HepG2 (cell line): Measurements from ENCODE around the gene OGFR. TPM values are rescaled to one million over a fixed set of nuclear protein-coding genes. Genes with fewer than 3 reads are reported as not detected.
A peak's percentile ranks its signal among the peaks of the same experiment; 100 is the strongest.

Experiments
- ARID3A ChIP-seq: IDR thresholded peaks from 2 replicates; pipeline ENCODE4 v1.6.1; 2012; ENCODE audit warnings: low read depth, low read length, improper control_type of control experiment
- CENPBD1 ChIP-seq: sonication (generic); formaldehyde crosslinking; IDR thresholded peaks from 2 replicates; pipeline ENCODE4 v1.8.0; 2022; ENCODE audit warnings: missing genetic modification reagents, low read depth, mild to moderate bottlenecking, borderline replicate concordance
- EHMT2 ChIP-seq: fragments of 200-600 bp; sonication (generic); IDR thresholded peaks from 2 replicates; pipeline ENCODE4 v1.7.0; 2017; ENCODE audit warnings: antibody characterized with exemption, low read depth, low read length, borderline replicate concordance
- ERF ChIP-seq: IDR thresholded peaks from 2 replicates; pipeline ENCODE4 v1.6.1; 2018; ENCODE audit warnings: missing biosample characterization, missing genetic modification reagents
- HDAC6 ChIP-seq: fragments of 200-600 bp; sonication (generic); IDR thresholded peaks from 2 replicates; pipeline ENCODE4 v1.7.0; 2017; ENCODE audit warnings: mild to moderate bottlenecking, antibody characterized with exemption, low read length, low read depth
- HIC2 ChIP-seq: sonication (generic); formaldehyde crosslinking; IDR thresholded peaks from 2 replicates; pipeline ENCODE4 v1.9.0; 2022; ENCODE audit warnings: low read depth, missing genetic modification reagents
- KDM3A ChIP-seq: IDR thresholded peaks from 2 replicates; pipeline ENCODE4 v1.6.1; 2018; ENCODE audit warnings: low read depth, missing compliant biosample characterization
- MEIS2 ChIP-seq: sonication (generic); formaldehyde crosslinking; IDR thresholded peaks from 2 replicates; pipeline ENCODE4 v1.9.0; 2021; ENCODE audit warnings: mild to moderate bottlenecking, missing genetic modification reagents
- NFE2L1 ChIP-seq: sonication (generic); formaldehyde crosslinking; IDR thresholded peaks from 2 replicates; pipeline ENCODE4 v1.4.0; 2020; ENCODE audit warnings: missing genetic modification reagents, mild to moderate bottlenecking, borderline replicate concordance
- RARG ChIP-seq: sonication (generic); formaldehyde crosslinking; IDR thresholded peaks from 2 replicates; pipeline ENCODE4 v1.4.0; 2020; ENCODE audit warnings: low read depth, mild to moderate bottlenecking, missing genetic modification reagents
- RXRB ChIP-seq: IDR thresholded peaks from 2 replicates; pipeline ENCODE4 v1.6.1; 2016; ENCODE audit warnings: borderline replicate concordance, missing genetic modification reagents, missing compliant biosample characterization
- SRY ChIP-seq: sonication (generic); formaldehyde crosslinking; IDR thresholded peaks from 2 replicates; pipeline ENCODE4 v1.8.0; 2022; ENCODE audit warnings: mild to moderate bottlenecking, missing genetic modification reagents
- TBX3 ChIP-seq: fragments of 450-650 bp; IDR thresholded peaks from 2 replicates; pipeline ENCODE4 v1.6.1; 2017; ENCODE audit warnings: antibody characterized with exemption, mild to moderate bottlenecking, inconsistent platforms, borderline replicate concordance
- TCF7 ChIP-seq: sonication (generic); IDR thresholded peaks from 2 replicates; pipeline ENCODE4 v1.6.1; 2016; ENCODE audit warnings: antibody characterized with exemption, low read depth
- THRA ChIP-seq: sonication (generic); formaldehyde crosslinking; IDR thresholded peaks from 2 replicates; pipeline ENCODE4 v1.4.0; 2020; ENCODE audit warnings: missing genetic modification reagents, borderline replicate concordance
- THYN1 ChIP-seq: sonication (generic); formaldehyde crosslinking; IDR thresholded peaks from 2 replicates; pipeline ENCODE4 v1.8.1; 2023; ENCODE audit warnings: low read depth, mild to moderate bottlenecking, moderate library complexity, missing genetic modification reagents, borderline replicate concordance
- TSC22D2 ChIP-seq: sonication (generic); formaldehyde crosslinking; IDR thresholded peaks from 2 replicates; pipeline ENCODE4 v1.5.1; 2020; ENCODE audit warnings: missing genetic modification reagents, mild to moderate bottlenecking, borderline replicate concordance
- ZFP1 ChIP-seq: IDR thresholded peaks from 2 replicates; pipeline ENCODE4 v1.6.1; 2016
- ZFY ChIP-seq: sonication (generic); formaldehyde crosslinking; IDR thresholded peaks from 2 replicates; pipeline ENCODE4 v1.4.0; 2020; ENCODE audit warnings: missing genetic modification reagents
- ZKSCAN8 ChIP-seq: IDR thresholded peaks from 2 replicates; pipeline ENCODE4 v1.6.1; 2016; ENCODE audit warnings: borderline replicate concordance, missing genetic modification reagents, missing compliant biosample characterization
- ZNF180 ChIP-seq: sonication (generic); formaldehyde crosslinking; IDR thresholded peaks from 2 replicates; pipeline ENCODE4 v1.4.0; 2020; ENCODE audit warnings: low read depth, missing genetic modification reagents, borderline replicate concordance
- ZNF225 ChIP-seq: sonication (generic); formaldehyde crosslinking; IDR thresholded peaks from 2 replicates; pipeline ENCODE4 v1.4.0; 2020; ENCODE audit warnings: mild to moderate bottlenecking, missing genetic modification reagents
- ZNF317 ChIP-seq: sonication (generic); formaldehyde crosslinking; IDR thresholded peaks from 2 replicates; pipeline ENCODE4 v1.5.0; 2020; ENCODE audit warnings: mild to moderate bottlenecking, missing genetic modification reagents
- ZNF569 ChIP-seq: sonication (generic); formaldehyde crosslinking; IDR thresholded peaks from 2 replicates; pipeline ENCODE4 v1.5.0; 2020; ENCODE audit warnings: mild to moderate bottlenecking, missing genetic modification reagents, moderate library complexity, borderline replicate concordance
- ZNF605 ChIP-seq: sonication (generic); formaldehyde crosslinking; IDR thresholded peaks from 2 replicates; pipeline ENCODE4 v1.8.0; 2022; ENCODE audit warnings: mild to moderate bottlenecking, missing genetic modification reagents
- ZNF619 ChIP-seq: sonication (generic); formaldehyde crosslinking; IDR thresholded peaks from 2 replicates; pipeline ENCODE4 v1.4.0; 2020; ENCODE audit warnings: mild to moderate bottlenecking, missing genetic modification reagents
- ZNF644 ChIP-seq: IDR thresholded peaks from 2 replicates; pipeline ENCODE4 v1.6.1; 2016; ENCODE audit warnings: low read depth
- polyA plus RNA-seq, 8 experiments: library from polyadenylated mRNA; depleted of rRNA in 3 of 8; stranded (reverse) in 7 of 8; unstranded in 1 of 8; fragments of >200 nt; fragmentation: Illumina TruSeq in 4 of 8; extraction: Trizol in 4 of 8; gene quantifications; 2 replicates each; pipeline versions ENCODE4 v1.2.1 to v1.2.3, GENCODE V29; 2011 to 2016; ENCODE audit warnings: low read depth in 4 of 8, missing spikeins in 1 of 8, mixed read lengths in 1 of 8; ENCODE audit not compliant: insufficient read depth in 1 of 8
- total RNA-seq, 5 experiments: library from RNA; depleted of rRNA; stranded (reverse); fragments of >200 nt; fragmentation: Illumina TruSeq; extraction: Trizol; gene quantifications; 2 replicates each; pipeline ENCODE4 v1.2.3, GENCODE V29; 2016; ENCODE audit warnings: low read depth in 1 of 5

OGFR gene
- total and polyA plus RNA-seq, 2 of the 13 experiments (the other 11 are each of a cell fraction or from before 2014, with no cell fraction given) = 47.7 to 81.8 TPM

- 0 out of 2 replicates have a peak, but pooled peaks have one; percentile 11 for TF ChIP-seq HIC2 (CRISPR knock-in tag)
- peak; percentile 81; the same call in 1 of the 2 replicates for TF ChIP-seq NFE2L1 (CRISPR knock-in tag)
- TF ChIP-seq ZNF569 (CRISPR knock-in tag) = no peak
- TF ChIP-seq ZNF619 (CRISPR knock-in tag) = peak; percentile 99
- 0 out of 2 replicates have a peak, but pooled peaks have one; percentile 38 for TF ChIP-seq EHMT2
- TF ChIP-seq ZFY (CRISPR knock-in tag) = peak; percentile 87
- TF ChIP-seq KDM3A (CRISPR knock-in tag) = peak; percentile 86
- TF ChIP-seq THYN1 (CRISPR knock-in tag) = no peak
- TF ChIP-seq ZNF317 = peak; percentile 73
- peak; percentile 91 for TF ChIP-seq TBX3
- TF ChIP-seq HDAC6 = no peak
- TF ChIP-seq SRY (CRISPR knock-in tag) = peak; percentile 99
- TF ChIP-seq ZNF644 (CRISPR knock-in tag) = 0 out of 2 replicates have a peak, but pooled peaks have one; percentile 18
- TF ChIP-seq THRA (CRISPR knock-in tag) = no peak
- peak; percentile 77 for TF ChIP-seq RXRB (CRISPR knock-in tag)
- TF ChIP-seq ZKSCAN8 (CRISPR knock-in tag) = peak; percentile 75; the same call in 1 of the 2 replicates
- TF ChIP-seq RARG (CRISPR knock-in tag) = no peak
- TF ChIP-seq CENPBD1 (CRISPR knock-in tag) = no peak
- no peak for TF ChIP-seq TCF7
- peak; percentile 98 for TF ChIP-seq TSC22D2 (CRISPR knock-in tag)
- peak; percentile 94 for TF ChIP-seq MEIS2
- peak; percentile 82; the same call in 1 of the 2 replicates for TF ChIP-seq ZNF605
- TF ChIP-seq ARID3A = peak; percentile 66; the same call in 1 of the 2 replicates
- TF ChIP-seq ERF (CRISPR knock-in tag) = peak; percentile 95
- TF ChIP-seq ZNF225 = peak; percentile 99
- TF ChIP-seq ZNF180 (CRISPR knock-in tag) = no peak
- peak; percentile 45; the same call in 1 of the 2 replicates for TF ChIP-seq ZFP1 (CRISPR knock-in tag)
These were observed 57.2 kb downstream of the OGFR start, which contains the start of gene TCFL5 (continued) for GRCh38 chr20:62861726-62862336.
